ENCODE data around the gene SLC16A1.

Gene SLC16A1

DNA sequence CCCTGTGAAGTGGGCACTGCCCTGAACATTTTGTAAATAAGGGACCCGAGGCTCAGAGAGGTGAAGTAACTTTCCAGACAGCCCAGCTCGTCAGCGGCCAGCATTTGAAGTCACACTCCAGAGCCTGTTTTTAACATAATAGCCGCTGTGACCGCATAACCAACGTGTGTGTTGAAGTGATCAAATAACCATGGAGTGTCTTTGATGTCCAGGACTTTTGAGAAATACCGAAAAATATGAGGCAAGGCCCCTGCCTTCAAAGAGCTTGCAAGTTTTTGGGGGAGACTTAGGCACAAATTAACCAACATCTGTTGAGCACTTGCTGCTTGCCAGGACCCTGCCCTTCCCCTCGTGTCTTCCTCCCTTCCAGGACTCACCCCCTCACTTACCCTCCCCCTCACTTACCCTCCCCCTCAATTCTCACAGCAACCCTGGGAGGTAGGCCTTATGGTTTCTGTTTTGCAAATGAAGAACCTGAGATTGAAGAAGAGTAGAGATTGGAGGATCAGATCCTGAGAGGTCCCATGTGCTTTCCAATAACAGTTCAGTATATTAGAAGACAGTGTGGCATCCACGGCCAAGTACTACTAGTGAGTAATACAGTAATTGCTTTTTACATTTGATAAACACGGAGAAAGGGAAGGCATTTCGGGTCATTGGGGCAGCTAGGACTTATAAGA lies 1.3 kb upstream of the SLC16A1 start:
- TF ChIP-seq POLR2AphosphoS5 (IDR thresholded peaks at IDR 0.05; ENCODE audit: low read depth, low read length): peak; percentile 55
- no peak for TF ChIP-seq SIN3A (IDR thresholded peaks at IDR 0.05; ENCODE audit: borderline replicate concordance, insufficient read depth, low read length)

DNA sequence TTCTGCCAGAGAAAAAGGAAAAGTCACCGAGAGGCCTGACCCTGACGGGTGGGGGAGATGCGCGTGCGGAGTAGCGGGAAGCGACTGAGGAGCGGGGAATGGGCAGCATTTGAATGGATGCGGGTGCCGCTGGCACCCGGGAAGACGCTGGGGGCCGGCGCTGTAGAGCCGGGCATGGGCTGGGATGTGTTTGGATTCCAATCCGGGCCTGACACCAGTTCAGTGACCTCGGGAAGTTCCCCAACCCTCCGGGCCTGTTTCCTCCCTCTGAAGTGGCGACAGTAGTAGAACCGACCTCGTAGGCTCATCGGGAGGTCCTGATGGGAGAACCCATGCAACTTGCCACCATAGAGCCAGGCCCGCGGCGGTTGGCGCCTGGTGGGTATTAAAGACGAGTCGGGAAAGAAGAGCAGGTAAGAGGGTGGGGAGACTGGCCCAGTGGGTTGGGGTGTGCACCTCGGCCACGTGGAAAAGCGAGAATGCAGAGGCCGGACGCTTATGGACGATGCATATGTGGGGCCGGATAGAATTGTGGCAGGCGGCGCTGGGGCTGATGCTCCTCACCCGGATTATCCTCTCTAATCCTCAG lies 642 bp upstream of the SLC16A1 start:
- TF ChIP-seq, protein P1, sequence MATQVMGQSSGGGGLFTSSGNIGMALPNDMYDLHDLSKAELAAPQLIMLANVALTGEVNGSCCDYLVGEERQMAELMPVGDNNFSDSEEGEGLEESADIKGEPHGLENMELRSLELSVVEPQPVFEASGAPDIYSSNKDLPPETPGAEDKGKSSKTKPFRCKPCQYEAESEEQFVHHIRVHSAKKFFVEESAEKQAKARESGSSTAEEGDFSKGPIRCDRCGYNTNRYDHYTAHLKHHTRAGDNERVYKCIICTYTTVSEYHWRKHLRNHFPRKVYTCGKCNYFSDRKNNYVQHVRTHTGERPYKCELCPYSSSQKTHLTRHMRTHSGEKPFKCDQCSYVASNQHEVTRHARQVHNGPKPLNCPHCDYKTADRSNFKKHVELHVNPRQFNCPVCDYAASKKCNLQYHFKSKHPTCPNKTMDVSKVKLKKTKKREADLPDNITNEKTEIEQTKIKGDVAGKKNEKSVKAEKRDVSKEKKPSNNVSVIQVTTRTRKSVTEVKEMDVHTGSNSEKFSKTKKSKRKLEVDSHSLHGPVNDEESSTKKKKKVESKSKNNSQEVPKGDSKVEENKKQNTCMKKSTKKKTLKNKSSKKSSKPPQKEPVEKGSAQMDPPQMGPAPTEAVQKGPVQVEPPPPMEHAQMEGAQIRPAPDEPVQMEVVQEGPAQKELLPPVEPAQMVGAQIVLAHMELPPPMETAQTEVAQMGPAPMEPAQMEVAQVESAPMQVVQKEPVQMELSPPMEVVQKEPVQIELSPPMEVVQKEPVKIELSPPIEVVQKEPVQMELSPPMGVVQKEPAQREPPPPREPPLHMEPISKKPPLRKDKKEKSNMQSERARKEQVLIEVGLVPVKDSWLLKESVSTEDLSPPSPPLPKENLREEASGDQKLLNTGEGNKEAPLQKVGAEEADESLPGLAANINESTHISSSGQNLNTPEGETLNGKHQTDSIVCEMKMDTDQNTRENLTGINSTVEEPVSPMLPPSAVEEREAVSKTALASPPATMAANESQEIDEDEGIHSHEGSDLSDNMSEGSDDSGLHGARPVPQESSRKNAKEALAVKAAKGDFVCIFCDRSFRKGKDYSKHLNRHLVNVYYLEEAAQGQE (IDR thresholded peaks at IDR 0.05; ENCODE audit: insufficient read depth in 1 of 2, low read depth in 2 of 2, low read length in 2 of 2): no peak
- no peak for TF ChIP-seq TAF1 (IDR thresholded peaks at IDR 0.05; ENCODE audit: borderline replicate concordance, insufficient read depth, low read length)
- no peak for TF ChIP-seq SIN3A (IDR thresholded peaks at IDR 0.05; ENCODE audit: borderline replicate concordance, insufficient read depth, low read length)
- no peak for TF ChIP-seq POLR2AphosphoS5 (IDR thresholded peaks at IDR 0.05; ENCODE audit: low read depth, low read length)
- no peak for TF ChIP-seq FOXP2 (optimal IDR thresholded peaks at IDR 0.05; ENCODE audit: borderline replicate concordance, extremely low read depth, extremely low read length, insufficient read depth)

DNA sequence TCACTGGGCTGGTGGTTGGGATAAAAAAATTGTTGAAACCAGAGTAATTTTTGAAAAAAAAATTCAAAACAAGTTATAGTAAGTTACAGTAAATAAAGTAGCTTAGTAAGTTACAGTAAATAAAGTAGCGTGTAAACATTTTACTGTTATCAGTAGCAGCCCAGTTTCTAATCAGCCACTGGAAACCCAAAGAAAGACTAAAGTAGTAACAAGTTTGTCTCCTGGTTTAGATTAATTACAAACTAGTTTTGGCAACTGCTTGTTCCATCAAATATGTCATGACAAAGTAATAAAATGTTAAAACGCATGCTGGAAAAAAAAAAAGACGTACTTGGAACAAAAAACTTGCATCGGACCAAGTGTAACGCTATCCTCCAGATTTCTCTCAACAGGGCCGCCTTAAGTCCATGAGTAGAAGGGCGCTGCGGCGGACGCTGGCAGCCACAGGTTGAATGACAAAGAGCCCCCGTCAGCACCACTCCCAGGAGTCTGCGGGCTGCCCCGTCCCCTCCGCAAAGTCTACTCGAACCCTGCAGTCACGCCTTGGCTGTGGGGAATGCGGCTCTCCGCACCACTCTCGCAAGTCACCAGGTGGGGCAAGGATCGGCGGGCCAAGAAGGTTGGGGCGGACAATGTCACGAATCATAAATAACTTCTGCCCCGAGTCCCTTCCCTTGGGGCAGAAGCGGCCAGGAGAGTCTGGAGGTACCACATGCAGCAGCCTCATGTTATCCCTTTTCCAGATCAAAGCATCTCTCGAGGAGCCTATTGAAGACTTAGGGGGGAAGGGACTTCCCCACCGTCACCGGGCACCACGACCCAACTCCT lies 837 bp downstream of the SLC16A1 start:
- TF ChIP-seq POLR2AphosphoS5 (IDR thresholded peaks at IDR 0.05; ENCODE audit: low read depth, low read length) (no peak), FOXP2 (optimal IDR thresholded peaks at IDR 0.05; ENCODE audit: borderline replicate concordance, extremely low read depth, extremely low read length, insufficient read depth) (no peak), SIN3A (IDR thresholded peaks at IDR 0.05; ENCODE audit: borderline replicate concordance, insufficient read depth, low read length) (no peak), TAF1 (IDR thresholded peaks at IDR 0.05; ENCODE audit: borderline replicate concordance, insufficient read depth, low read length) (no peak)
- TF ChIP-seq, protein P1 (IDR thresholded peaks at IDR 0.05; ENCODE audit: insufficient read depth in 1 of 2, low read depth in 2 of 2, low read length in 2 of 2): no peak

DNA sequence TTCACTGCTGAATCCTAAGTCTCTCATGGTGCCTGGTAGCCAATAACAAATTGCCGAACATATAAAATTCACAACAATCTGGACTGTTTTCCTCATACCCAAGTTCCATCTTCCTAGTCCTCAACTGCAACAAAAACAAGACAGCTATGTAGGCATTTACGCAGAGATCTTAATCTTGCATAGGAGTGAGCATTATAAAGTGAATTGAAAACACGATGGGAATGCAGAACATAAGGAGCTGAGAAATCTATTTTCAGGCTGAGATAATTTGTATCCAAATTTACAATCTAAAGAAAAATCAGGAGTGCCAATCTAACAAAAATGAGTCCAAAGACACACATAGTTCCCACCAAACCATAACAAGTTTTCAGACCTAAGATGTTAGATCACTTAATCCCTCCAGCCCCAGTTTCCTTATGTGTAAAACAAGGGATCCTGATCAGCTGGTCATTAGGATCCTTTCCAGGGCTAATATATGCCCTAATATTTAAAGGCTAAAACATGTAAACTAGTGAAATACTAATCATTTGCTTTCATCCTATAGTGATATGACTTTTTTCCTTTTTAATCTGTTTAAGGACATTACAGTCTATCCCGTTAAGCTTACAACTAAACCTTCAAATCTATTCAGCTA lies 1.9 kb downstream of the SLC16A1 start:
- TF ChIP-seq, protein P1 (IDR thresholded peaks at IDR 0.05; ENCODE audit: insufficient read depth in 1 of 2, low read depth in 2 of 2, low read length in 2 of 2): no peak
- TF ChIP-seq FOXP2 (optimal IDR thresholded peaks at IDR 0.05; ENCODE audit: borderline replicate concordance, extremely low read depth, extremely low read length, insufficient read depth): no peak
- no peak for TF ChIP-seq POLR2AphosphoS5 (IDR thresholded peaks at IDR 0.05; ENCODE audit: low read depth, low read length)
- TF ChIP-seq TAF1 (IDR thresholded peaks at IDR 0.05; ENCODE audit: borderline replicate concordance, insufficient read depth, low read length): no peak
- TF ChIP-seq SIN3A (IDR thresholded peaks at IDR 0.05; ENCODE audit: borderline replicate concordance, insufficient read depth, low read length): no peak

DNA sequence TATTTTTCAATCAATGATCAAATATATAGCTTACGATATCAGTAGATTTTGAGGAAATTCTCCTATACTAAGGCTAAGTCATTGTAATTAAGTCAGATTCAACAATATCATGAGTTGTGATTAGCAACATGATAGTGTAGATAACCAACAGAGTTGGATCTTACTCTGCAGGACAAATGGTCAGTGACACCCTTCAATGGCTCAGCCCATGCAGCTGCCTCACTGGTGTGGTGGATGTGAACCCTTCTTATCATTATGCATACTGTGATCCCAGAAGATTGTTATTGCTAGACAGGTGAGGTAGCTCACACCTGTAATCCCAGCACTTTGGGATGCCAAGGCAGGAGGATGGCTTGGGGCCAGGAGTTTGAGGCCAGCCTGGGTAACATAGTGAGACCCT lies 5.6 kb downstream of the SLC16A1 start:
- TF ChIP-seq POLR2AphosphoS5 (IDR thresholded peaks at IDR 0.05; ENCODE audit: low read depth, low read length) (no peak), FOXP2 (optimal IDR thresholded peaks at IDR 0.05; ENCODE audit: borderline replicate concordance, extremely low read depth, extremely low read length, insufficient read depth) (no peak), SIN3A (IDR thresholded peaks at IDR 0.05; ENCODE audit: borderline replicate concordance, insufficient read depth, low read length) (no peak), TAF1 (IDR thresholded peaks at IDR 0.05; ENCODE audit: borderline replicate concordance, insufficient read depth, low read length) (no peak)
- TF ChIP-seq, protein P1 (IDR thresholded peaks at IDR 0.05; ENCODE audit: insufficient read depth in 1 of 2, low read depth in 2 of 2, low read length in 2 of 2): no peak

All from PFSK-1 (cell line).